Effector memory CD8-positive, alpha-beta T cell (primary cell): Measurements from ENCODE around the gene SELENOI.
"Not testable (repeated sequence)": the region's sequence is repeated elsewhere in the genome, so short reads cannot be mapped to it uniquely, and the experiment has no call there.

Experiments used
- ATAC-seq: fragments of 150-1000 bp; cut with Tn5 transposase; replicated peaks from 2 replicates; pipeline ENCODE4 v1.10.0; 2021; ENCODE audit warnings: mild to moderate bottlenecking, moderate library complexity
- DNase-seq, 3 experiments: peaks; one replicate each; pipeline ENCODE4 v3.0.0; 2021
- H3K27ac Mint-ChIP-seq, 2 donors: one replicate each; pipeline ENCODE4 v1.8.0; 2022; ENCODE audit warnings: mild to moderate bottlenecking in 2 of 2, mixed read lengths in 2 of 2, moderate library complexity in 2 of 2
- H3K27me3 Mint-ChIP-seq, 2 donors: one replicate each; pipeline ENCODE4 v1.8.0; 2022; ENCODE audit warnings: mixed read lengths in 2 of 2
- H3K36me3 Mint-ChIP-seq: one replicate; pipeline ENCODE4 v1.8.0; 2022; ENCODE audit warnings: mild to moderate bottlenecking, moderate library complexity, mixed read lengths; ENCODE audit not compliant: insufficient read depth
- H3K4me1 Mint-ChIP-seq, 2 donors: one replicate each; pipeline ENCODE4 v1.8.0; 2022; ENCODE audit warnings: low read depth in 2 of 2, mixed read lengths in 2 of 2
- H3K4me3 Mint-ChIP-seq, 2 donors: one replicate each; pipeline ENCODE4 v1.8.0; 2022; ENCODE audit warnings: mild to moderate bottlenecking in 2 of 2, mixed read lengths in 2 of 2, moderate library complexity in 2 of 2
- H3K9me3 Mint-ChIP-seq, 2 donors: one replicate each; pipeline ENCODE4 v1.8.0; 2022; ENCODE audit warnings: mixed read lengths in 2 of 2
- total RNA-seq, 9 experiments: gene quantifications; one replicate each; lab custom pipeline; 2026; lab: John Stamatoyannopoulos, UW

SELENOI gene, protein sequence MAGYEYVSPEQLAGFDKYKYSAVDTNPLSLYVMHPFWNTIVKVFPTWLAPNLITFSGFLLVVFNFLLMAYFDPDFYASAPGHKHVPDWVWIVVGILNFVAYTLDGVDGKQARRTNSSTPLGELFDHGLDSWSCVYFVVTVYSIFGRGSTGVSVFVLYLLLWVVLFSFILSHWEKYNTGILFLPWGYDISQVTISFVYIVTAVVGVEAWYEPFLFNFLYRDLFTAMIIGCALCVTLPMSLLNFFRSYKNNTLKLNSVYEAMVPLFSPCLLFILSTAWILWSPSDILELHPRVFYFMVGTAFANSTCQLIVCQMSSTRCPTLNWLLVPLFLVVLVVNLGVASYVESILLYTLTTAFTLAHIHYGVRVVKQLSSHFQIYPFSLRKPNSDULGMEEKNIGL
- 37.6 to 195 (median 64.6) reads per million in 9 experiments for total RNA-seq

DNA sequence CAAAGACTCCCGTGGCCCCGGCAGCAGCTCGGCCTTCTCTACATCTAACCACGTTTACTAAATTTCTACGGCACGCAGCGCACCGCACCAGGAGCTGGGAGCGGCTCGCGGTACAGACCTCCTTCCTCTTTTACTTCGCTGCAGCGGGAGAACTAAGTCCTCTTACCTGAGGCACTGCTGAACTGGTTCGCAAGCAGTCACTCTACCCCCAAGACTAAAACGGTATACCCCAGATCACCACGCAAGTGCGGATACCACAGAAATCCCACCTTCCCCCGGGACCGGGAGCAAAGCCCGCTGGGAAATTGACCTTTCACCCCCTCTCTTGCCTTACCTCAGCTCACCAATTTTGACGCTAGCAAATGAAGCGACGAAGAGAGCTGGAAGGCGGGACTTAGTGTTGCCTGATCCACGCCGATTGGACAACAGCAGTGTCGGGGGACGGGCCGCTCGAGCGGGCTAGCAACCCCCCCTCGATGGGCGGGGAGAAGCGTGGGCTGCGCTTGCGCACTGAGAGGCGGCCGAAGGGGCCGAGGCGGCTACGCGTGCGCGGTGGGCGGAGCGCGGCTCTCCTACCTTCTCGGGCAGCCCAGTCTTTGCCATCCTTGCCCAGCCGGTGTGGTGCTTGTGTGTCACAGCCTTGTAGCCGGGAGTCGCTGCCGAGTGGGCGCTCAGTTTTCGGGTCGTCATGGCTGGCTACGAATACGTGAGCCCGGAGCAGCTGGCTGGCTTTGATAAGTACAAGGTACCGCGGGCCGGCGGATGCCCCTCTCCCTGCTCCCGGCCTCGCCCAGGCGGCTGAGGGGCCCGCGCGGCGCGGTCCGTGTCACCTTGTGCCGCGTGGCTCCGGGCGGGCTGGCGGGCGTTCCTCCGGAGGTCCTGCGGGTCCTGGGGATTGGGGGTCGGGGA, at the start of gene SELENOI:
Gene SELENOI, plus strand, starts transcription at position 599 of the 909 bp plus-strand sequence. Its CDS starts 90 bp downstream, at position 689.
- no peaks in the 10 kb centered on the region for H3K9me3 Mint-ChIP-seq
- peaks cover 22% of the 10 kb centered on the region for H3K36me3 Mint-ChIP-seq
- H3K27me3 Mint-ChIP-seq, result no peaks in the 10 kb centered on the region
- H3K4me1 Mint-ChIP-seq, result peaks cover 16 to 32% of the 10 kb centered on the region in 2 donors
- peak within 1 kb of the TSS; percentile 95 to 99 for H3K27ac Mint-ChIP-seq
- DNase-seq (peak; percentile 99 to 100 (median 100)), ATAC-seq (peak; percentile 91)
- H3K4me3 Mint-ChIP-seq, result peak within 1 kb of the TSS; percentile 94 to 100

DNA sequence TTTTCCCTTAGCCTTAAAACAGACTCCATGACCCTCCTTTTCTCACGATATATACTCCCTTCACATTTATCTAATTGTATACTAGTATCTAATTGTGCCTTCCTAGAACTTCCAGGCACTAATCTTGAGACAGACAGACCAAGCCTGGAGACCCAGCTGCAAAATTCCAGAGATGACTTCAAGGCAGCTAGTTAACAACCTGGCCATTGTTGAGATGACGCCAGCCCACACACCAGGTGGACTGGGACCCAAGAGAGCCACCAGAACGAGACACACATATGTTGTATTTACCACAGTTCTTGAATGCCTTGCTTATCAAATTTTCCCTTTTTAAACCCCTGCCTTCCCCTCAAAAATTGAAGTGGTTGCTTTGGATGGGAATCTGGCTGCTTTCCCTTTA, 48.9 kb upstream of the SELENOI start:
- Mint-ChIP-seq H3K4me3 (no peak overlapping the region), H3K27me3 (no peaks in the 10 kb centered on the region), H3K36me3 (no peaks in the 10 kb centered on the region), H3K9me3 (no peaks in the 10 kb centered on the region), H3K4me1 (no peaks in the 10 kb centered on the region), H3K27ac (no peak overlapping the region)
- DNase-seq (no peak), ATAC-seq (no peak)

DNA sequence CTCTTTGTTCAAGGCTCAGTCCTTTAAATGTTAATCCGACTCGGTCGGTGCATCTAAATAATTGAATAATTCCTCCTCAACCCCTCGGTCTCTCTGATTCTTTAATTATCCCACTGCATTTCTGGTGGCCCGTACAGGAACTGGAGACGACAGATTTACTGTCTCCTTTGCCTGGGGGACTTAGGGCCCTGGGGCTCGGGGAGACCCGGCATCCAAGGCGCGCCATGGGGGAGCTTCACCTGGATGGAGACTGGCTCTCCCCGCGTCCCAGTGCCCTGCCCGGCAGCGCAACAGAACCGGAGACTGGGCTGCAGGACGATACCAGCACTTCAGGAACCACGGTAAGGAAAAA, 47.7 kb upstream of the SELENOI start:
- H3K27me3 Mint-ChIP-seq, result no peaks in the 10 kb centered on the region
- DNase-seq (no peak), ATAC-seq (no peak)
- H3K27ac Mint-ChIP-seq, result no peak overlapping the region
- H3K4me1 Mint-ChIP-seq, result no peaks in the 10 kb centered on the region
- no peaks in the 10 kb centered on the region for H3K36me3 Mint-ChIP-seq
- H3K4me3 Mint-ChIP-seq, result no peak overlapping the region
- no peaks in the 10 kb centered on the region for H3K9me3 Mint-ChIP-seq

DNA sequence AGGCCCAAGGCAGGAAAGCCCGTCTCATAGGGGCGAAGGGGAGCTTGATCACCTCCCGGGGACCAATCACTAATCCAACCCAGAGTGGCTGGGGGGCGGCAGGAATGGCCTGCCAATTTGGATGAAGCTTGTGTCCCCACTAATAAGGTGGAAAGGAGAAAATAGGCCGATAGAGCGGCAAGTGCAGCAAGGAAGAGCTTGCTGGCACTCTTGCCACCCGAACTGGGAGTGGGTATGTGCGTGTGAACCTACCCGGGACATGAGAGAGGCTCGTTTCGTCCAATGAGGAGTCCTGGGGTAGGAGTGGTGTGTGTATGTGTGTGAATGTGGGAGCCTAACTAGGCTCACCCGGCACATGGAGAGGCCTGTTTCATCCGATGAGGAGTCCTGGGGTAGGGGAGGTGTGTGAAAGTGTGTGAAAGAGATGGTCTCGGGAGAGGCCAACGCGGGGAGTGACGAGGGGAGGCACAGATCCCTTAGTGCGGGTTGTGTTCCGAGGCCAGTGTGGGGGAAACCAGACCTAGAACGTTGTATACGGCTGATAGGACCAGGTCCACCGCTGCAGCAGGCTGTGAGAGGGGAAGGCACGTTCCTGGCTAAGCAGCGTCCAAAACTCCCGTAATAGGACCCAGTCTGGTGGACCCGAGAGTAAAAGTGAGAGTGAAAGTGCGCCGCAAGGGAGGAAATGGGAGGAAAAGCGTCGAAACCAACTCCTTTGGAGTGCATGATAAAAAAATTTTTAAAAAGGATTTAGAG, 47.1 kb upstream of the SELENOI start:
- no peak overlapping the region for H3K27ac Mint-ChIP-seq
- DNase-seq (peak in 1 of 3 experiments; percentile 20), ATAC-seq (peak; percentile 59)
- no peak overlapping the region for H3K4me3 Mint-ChIP-seq
- no peaks in the 10 kb centered on the region for H3K9me3 Mint-ChIP-seq
- no peaks in the 10 kb centered on the region for H3K27me3 Mint-ChIP-seq
- H3K4me1 Mint-ChIP-seq, result no peaks in the 10 kb centered on the region
- H3K36me3 Mint-ChIP-seq, result no peaks in the 10 kb centered on the region

DNA sequence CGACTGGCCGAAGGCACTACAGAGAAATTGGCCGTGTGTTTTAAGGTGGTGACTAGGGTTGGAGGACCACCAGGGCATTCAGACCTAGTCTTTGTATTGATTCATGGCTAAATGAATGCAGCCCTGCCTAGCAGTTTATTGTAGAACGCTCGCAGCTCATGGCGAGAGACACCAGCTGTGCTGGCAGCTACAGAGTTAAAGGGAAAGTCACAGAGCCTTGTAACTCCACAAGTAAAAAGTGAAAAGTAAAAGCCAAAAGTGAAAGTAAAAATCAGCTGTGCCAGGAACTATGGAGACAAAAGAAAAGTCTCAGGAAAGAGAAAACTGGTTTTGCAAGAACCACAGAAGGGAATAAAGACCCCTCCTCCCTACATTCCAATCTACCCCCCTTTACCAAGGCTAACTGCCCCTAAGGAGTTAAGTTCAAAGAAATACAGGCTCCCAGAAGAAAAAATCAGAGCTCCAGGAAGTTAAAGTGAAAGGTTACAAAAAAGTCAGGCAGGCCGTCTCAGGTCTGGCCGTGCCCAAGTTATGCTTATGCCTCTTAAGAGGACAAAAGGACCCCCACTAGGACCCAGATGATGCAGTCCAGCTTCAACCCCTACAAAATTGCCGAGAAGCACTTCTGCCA, 46.4 kb upstream of the SELENOI start:
- H3K36me3 Mint-ChIP-seq, result no peaks in the 10 kb centered on the region
- H3K27me3 Mint-ChIP-seq, result no peaks in the 10 kb centered on the region
- ATAC-seq, result peak; percentile 76
- H3K4me3 Mint-ChIP-seq, result no peak overlapping the region
- no peaks in the 10 kb centered on the region for H3K9me3 Mint-ChIP-seq
- H3K4me1 Mint-ChIP-seq, result no peaks in the 10 kb centered on the region
- no peak for DNase-seq
- no peak overlapping the region for H3K27ac Mint-ChIP-seq

DNA sequence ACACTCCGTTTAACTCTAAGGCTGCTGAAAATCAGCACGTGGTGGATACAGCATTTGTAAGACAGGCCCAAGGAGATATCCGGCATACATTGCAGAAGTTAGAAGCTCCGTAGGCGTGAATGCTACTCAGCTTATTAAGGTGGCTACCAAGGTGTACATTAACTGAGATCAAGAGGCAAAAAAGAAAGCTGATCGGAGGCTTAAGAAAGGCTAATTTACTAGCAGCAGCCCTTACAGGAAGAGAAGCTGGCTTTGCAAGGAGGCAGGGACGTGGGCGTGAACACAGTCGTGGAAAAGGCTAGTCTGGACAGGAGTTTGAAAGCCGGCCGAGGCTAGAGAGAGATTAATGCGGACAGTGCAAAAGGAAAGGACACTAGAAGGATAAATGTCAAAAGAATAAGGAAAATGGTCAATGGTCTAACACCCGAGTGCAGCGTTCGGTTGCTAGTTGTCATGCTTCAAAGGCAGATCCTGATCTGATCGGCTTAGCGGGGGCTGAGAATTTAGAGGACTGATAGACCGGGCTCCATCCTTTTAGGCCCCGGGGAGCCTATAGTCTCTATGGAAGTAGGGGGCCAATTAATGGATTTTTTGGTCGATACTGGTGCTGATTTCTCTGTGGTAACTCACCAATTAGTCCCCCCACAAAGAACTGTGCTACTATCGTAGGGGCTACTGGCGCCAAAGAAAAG, 45.6 kb upstream of the SELENOI start:
- Mint-ChIP-seq H3K4me1 (no peaks in the 10 kb centered on the region), H3K27me3 (no peaks in the 10 kb centered on the region), H3K4me3 (no peak overlapping the region), H3K9me3 (no peaks in the 10 kb centered on the region), H3K36me3 (no peaks in the 10 kb centered on the region), H3K27ac (no peak overlapping the region)
- peak; percentile 43 for ATAC-seq
- no peak for DNase-seq

DNA sequence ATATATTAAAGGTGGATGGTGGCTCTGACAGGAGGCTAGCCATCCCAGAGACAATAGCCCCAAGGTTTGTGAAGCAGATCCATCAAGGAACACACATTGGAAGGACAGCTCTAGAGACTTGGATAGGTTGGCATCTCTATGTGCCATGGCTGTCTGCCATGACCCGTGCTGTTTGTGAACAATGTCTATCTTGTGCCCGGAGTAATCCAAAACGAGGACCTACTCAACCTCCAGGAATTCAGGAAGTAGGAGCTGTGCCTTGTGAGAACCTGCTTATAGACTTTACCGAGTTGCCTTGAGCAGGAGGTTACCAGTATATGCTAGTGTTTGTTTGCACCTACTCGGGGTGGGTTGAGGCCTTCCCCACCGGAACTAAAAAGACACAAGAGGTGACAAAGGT, 43.1 kb upstream of the SELENOI start:
- no peak for DNase-seq
- H3K9me3 Mint-ChIP-seq, result no peaks in the 10 kb centered on the region
- no peaks in the 10 kb centered on the region for H3K27me3 Mint-ChIP-seq
- no peak overlapping the region for H3K27ac Mint-ChIP-seq
- no peak overlapping the region for H3K4me3 Mint-ChIP-seq
- no peaks in the 10 kb centered on the region for H3K36me3 Mint-ChIP-seq
- H3K4me1 Mint-ChIP-seq, result no peaks in the 10 kb centered on the region
- no peak for ATAC-seq

DNA sequence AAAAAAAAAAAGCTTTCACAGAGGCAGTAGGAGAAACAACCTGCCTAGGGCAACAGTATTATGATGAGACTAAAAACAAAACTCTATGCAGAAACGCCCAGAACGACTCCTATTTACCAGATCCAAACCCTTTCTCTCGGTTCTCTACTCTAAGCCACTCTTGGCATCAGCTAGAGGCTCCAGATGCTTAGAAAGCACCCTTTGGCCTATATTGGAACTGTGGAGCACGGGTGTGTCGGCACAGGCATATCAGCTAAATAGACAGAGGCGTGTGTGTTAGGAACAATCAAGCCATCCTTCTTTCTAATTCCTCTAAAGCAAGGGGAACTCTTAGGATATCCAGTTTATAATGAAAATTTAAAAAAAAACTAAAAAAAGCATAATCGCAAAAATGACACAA, 40.8 kb upstream of the SELENOI start:
- not testable (repeated sequence) for H3K9me3 Mint-ChIP-seq, DNase-seq, H3K4me1 Mint-ChIP-seq, H3K36me3 Mint-ChIP-seq, H3K27me3 Mint-ChIP-seq, ATAC-seq, H3K27ac Mint-ChIP-seq, H3K4me3 Mint-ChIP-seq

DNA sequence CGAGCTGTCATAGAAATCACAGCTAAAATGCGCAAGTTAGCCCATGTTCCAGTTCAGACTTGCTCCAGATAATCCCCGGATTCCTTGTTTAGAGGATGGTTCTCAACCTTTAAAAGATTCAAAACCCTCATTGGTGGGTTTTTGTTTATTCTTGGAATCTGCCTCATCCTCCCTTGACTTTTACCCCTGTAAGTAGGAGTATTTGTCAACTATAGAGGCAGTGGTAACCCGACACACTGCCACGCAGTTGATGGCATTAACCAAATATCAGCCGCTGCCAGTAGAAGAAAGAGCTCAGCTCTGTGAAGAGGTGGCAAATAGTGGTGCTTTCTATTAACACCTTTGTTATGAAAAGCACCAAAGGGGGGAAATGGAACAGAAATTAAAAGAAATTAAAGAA, 40.4 kb upstream of the SELENOI start:
- H3K36me3 Mint-ChIP-seq, result no peaks in the 10 kb centered on the region
- no peak overlapping the region for H3K27ac Mint-ChIP-seq
- no peak for ATAC-seq
- H3K27me3 Mint-ChIP-seq, result no peaks in the 10 kb centered on the region
- no peak overlapping the region for H3K4me3 Mint-ChIP-seq
- H3K4me1 Mint-ChIP-seq, result no peaks in the 10 kb centered on the region
- no peak for DNase-seq
- H3K9me3 Mint-ChIP-seq, result no peaks in the 10 kb centered on the region

DNA sequence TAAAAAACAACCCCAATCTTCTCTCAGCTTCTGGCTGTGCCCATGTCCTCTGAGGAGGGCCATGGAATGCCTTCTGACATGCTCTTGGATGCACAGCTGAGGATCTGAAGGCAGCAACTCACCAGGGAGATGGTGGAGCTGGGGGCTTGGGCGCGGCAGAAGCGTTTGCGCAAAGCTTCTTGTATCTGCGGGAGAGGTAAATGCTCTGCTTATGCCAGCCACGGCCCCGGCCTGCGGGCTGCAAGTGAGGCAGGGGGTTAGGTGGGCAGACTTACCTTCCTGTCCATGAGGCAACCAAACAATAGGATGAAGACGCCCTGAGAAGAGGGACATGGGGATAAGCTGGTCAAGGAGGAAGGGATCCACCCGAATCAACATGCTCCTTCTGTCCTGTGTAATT, 36.0 kb upstream of the SELENOI start:
- Mint-ChIP-seq H3K4me3 (no peak overlapping the region), H3K9me3 (no peaks in the 10 kb centered on the region), H3K36me3 (no peaks in the 10 kb centered on the region), H3K27ac (peak overlapping the region in 1 of 2 donors; percentile 17), H3K27me3 (no peaks in the 10 kb centered on the region), H3K4me1 (no peaks in the 10 kb centered on the region)
- DNase-seq, result no peak
- no peak for ATAC-seq

DNA sequence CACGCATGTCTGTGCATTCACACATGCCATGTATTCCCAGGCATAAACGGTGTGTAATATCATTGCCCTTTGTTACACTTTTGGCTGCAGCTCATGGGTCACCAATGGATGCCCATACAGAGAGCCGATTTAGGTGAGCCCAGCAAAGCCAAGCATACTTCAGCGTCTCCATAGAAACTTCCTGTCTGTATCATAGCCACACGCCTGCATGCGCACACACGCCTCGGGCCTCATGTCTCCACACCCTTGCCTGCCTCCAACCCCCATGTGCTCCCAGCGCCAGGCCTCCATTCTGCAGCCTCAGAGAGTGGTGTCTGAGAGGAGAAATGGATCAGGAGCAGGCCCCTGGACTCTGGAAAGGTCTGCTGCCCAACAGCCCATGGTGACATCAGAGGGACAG, 33.5 kb upstream of the SELENOI start:
- peaks cover 8 to 14% of the 10 kb centered on the region in 2 donors for H3K27me3 Mint-ChIP-seq
- ATAC-seq (no peak), DNase-seq (no peak)
- no peaks in the 10 kb centered on the region for H3K9me3 Mint-ChIP-seq
- no peak overlapping the region for H3K27ac Mint-ChIP-seq
- H3K4me3 Mint-ChIP-seq, result no peak overlapping the region
- H3K36me3 Mint-ChIP-seq, result no peaks in the 10 kb centered on the region
- no peaks in the 10 kb centered on the region for H3K4me1 Mint-ChIP-seq

DNA sequence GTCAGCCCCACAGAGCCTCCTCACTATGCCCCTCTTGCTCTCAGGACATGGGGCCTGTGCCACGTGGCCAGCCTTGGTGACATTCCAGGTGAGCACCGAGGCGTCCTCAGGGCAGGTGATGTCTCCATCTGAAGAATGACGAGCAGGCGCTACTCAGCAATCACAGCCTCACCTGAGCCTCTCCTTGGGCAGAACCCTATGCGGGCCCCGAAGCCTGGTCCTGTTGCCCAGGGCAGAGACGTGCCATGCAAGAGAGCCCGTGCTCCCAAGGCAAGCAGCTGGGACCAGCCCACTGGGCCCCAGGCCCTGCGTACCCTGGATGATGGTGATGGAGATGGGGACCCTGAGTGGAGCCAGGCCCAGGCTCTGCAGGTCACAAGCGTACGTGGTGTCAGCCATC, 32.5 kb upstream of the SELENOI start:
- no peaks in the 10 kb centered on the region for H3K4me1 Mint-ChIP-seq
- peaks cover 8 to 20% of the 10 kb centered on the region in 2 donors for H3K27me3 Mint-ChIP-seq
- no peaks in the 10 kb centered on the region for H3K9me3 Mint-ChIP-seq
- H3K27ac Mint-ChIP-seq, result no peak overlapping the region
- H3K36me3 Mint-ChIP-seq, result no peaks in the 10 kb centered on the region
- DNase-seq, result no peak
- H3K4me3 Mint-ChIP-seq, result no peak overlapping the region
- ATAC-seq, result no peak
